HCT116 (cell line): ENCODE data around the gene CISD1. TPM values are rescaled to one million over a fixed set of nuclear protein-coding genes. Genes with fewer than 3 reads are reported as not detected.

ENCODE experiments used
- ATAC-seq: fragments of 200-7000 bp; cut with Tn5 transposase; 2 replicates; pipeline ENCODE4 v1.9.1; 2020; ENCODE audit warnings: mild to moderate bottlenecking, moderate library complexity
- BruUV-seq: library from RNA; stranded (reverse); fragments of 400-500 nt; replicated peaks from 2 replicates; lab custom pipeline; 2021; lab: Mats Ljungman, UMichigan
- CTCF ChIA-PET: fragments of 300-600 bp; sonication (Branson Sonifier 250); formaldehyde crosslinking; loops from one replicate; lab custom pipeline; 2021; ENCODE audit warnings: antibody characterized with exemption; lab: Charles Lee
- POLR2A ChIA-PET: fragments of 300-600, 350-600 bp; sonication (Branson Sonifier 250); formaldehyde crosslinking; loops from one replicate; lab custom pipeline; 2021; ENCODE audit warnings: antibody characterized with exemption; lab: Charles Lee
- RAD21 ChIA-PET, 2 experiments: fragments of 300-600 bp; sonication (Branson Sonifier 250); formaldehyde crosslinking; loops; one replicate each; lab custom pipeline; 2023; ENCODE audit warnings: low total read pairs in 2 of 2; ENCODE audit not compliant: uncharacterized antibody in 2 of 2, unreplicated experiment in 2 of 2, low non-redundant PET in 1 of 2; lab: Charles Lee
- DNase-seq: peaks from one replicate; pipeline ENCODE4 v3.0.0-alpha.2; 2010; ENCODE audit warnings: low read depth, low spot score
- H2AFZ ChIP-seq: fragments of 200-600 bp; shearing (Covaris generic), sonication (generic); 2 replicates; pipeline ENCODE4 v1.6.1; 2017; ENCODE audit warnings: low read depth, mixed run types, mixed read lengths, antibody characterized with exemption, low read length; ENCODE audit not compliant: poor library complexity, severe bottlenecking
- H3K27ac ChIP-seq: 2 replicates; pipeline ENCODE4 v1.5.1; 2012; ENCODE audit warnings: low read depth, low read length
- H3K27me3 ChIP-seq: fragments of 200-600 bp; sonication (generic); 2 replicates; pipeline ENCODE4 v1.6.1; 2016; ENCODE audit warnings: mixed run types, low read length, mixed read lengths; ENCODE audit not compliant: insufficient read depth
- H3K36me3 ChIP-seq, 2 experiments: fragments of 200-500 bp in 1 of 2; fragments of 200-600 bp in 1 of 2; sonication (Bioruptor generic) in 1 of 2; sonication (generic) in 1 of 2; 2 replicates each; pipeline versions ENCODE4 v1.5.1 to v1.6.1; 2014 to 2016; ENCODE audit warnings: low read length in 2 of 2, inconsistent platforms in 1 of 2, mixed read lengths in 1 of 2, mixed run types in 1 of 2; ENCODE audit not compliant: insufficient read depth in 2 of 2, control insufficient read depth in 1 of 2
- H3K4me1 ChIP-seq, 2 experiments: fragments of 200-600 bp in 1 of 2; sonication (generic) in 1 of 2; 2 replicates each; pipeline versions ENCODE4 v1.5.1 to v1.6.1; 2012 to 2017; ENCODE audit warnings: low read length in 2 of 2, inconsistent platforms in 1 of 2, mild to moderate bottlenecking in 1 of 2, mixed read lengths in 1 of 2, mixed run types in 1 of 2, moderate library complexity in 1 of 2; ENCODE audit not compliant: insufficient read depth in 2 of 2, control insufficient read depth in 1 of 2
- H3K4me2 ChIP-seq: fragments of 200-600 bp; sonication (generic); 2 replicates; pipeline ENCODE4 v1.6.1; 2017; ENCODE audit warnings: mixed run types, low read length, mixed read lengths
- H3K4me3 ChIP-seq, 2 experiments: fragments of 200-600 bp in 1 of 2; sonication (generic) in 1 of 2; replicated peaks in 1 of 2; 2 replicates each; pipeline ENCODE4 v1.5.1; 2011 to 2016; ENCODE audit warnings: low read length in 2 of 2, control low read depth in 1 of 2, low read depth in 1 of 2, mild to moderate bottlenecking in 1 of 2, mixed read lengths in 1 of 2, mixed run types in 1 of 2
- H3K79me2 ChIP-seq: fragments of 200-600 bp; sonication (generic); 2 replicates; pipeline ENCODE4 v1.6.1; 2017; ENCODE audit warnings: mild to moderate bottlenecking, mixed run types, low read length, moderate library complexity, mixed read lengths; ENCODE audit not compliant: insufficient read depth
- H3K9ac ChIP-seq: fragments of 200-600 bp; sonication (generic); 2 replicates; pipeline ENCODE4 v1.6.1; 2016; ENCODE audit warnings: low read length, mixed read lengths
- H3K9me2 ChIP-seq: fragments of 200-600 bp; sonication (generic), shearing (Covaris generic); 2 replicates; pipeline ENCODE4 v1.6.1; 2017; ENCODE audit warnings: mixed run types, mild to moderate bottlenecking, moderate library complexity; ENCODE audit not compliant: insufficient read depth
- H3K9me3 ChIP-seq, 2 experiments: fragments of 200-500 bp in 1 of 2; fragments of 200-600 bp in 1 of 2; sonication (Bioruptor generic) in 1 of 2; sonication (generic) in 1 of 2; 2 replicates each; pipeline ENCODE4 v1.6.1; 2014 to 2017; ENCODE audit warnings: low read length in 2 of 2, mixed read lengths in 2 of 2, inconsistent platforms in 1 of 2, low read depth in 1 of 2, mild to moderate bottlenecking in 1 of 2, mixed run types in 1 of 2, moderate library complexity in 1 of 2; ENCODE audit not compliant: control insufficient read depth in 1 of 2, insufficient read depth in 1 of 2
- H4K20me1 ChIP-seq: fragments of 200-600 bp; sonication (generic), shearing (Covaris generic); 2 replicates; pipeline ENCODE4 v1.6.1; 2017; ENCODE audit warnings: mixed run types, mild to moderate bottlenecking, moderate library complexity; ENCODE audit not compliant: insufficient read depth
- ATF3 ChIP-seq: IDR thresholded peaks from 2 replicates; pipeline ENCODE4 v1.6.1; 2012
- CEBPB ChIP-seq: IDR thresholded peaks from 2 replicates; pipeline ENCODE4 v1.6.1; 2012; ENCODE audit warnings: low read depth
- EZH2 ChIP-seq: fragments of 200-600 bp; sonication (generic); IDR thresholded peaks from 2 replicates; pipeline ENCODE4 v1.6.1; 2017; ENCODE audit warnings: antibody characterized with exemption, mixed run types
- EZH2phosphoT487 ChIP-seq: fragments of 200-600 bp; IDR thresholded peaks from 2 replicates; pipeline ENCODE4 v1.6.1; 2018; ENCODE audit warnings: antibody characterized with exemption, borderline replicate concordance
- FOSL1 ChIP-seq: IDR thresholded peaks from 2 replicates; pipeline ENCODE4 v1.6.1; 2012; ENCODE audit warnings: low read depth
- POLR2A ChIP-seq: IDR thresholded peaks from 2 replicates; pipeline ENCODE4 v1.7.0; 2011; ENCODE audit warnings: borderline replicate concordance; ENCODE audit not compliant: insufficient read depth, insufficient read length; ENCODE audit errors: extremely low read depth
- POLR2AphosphoS5 ChIP-seq: IDR thresholded peaks from 2 replicates; pipeline ENCODE4 v1.6.1; 2011; ENCODE audit warnings: mild to moderate bottlenecking, low read depth, low read length, moderate library complexity
- RAD21 ChIP-seq: IDR thresholded peaks from 2 replicates; pipeline ENCODE4 v1.6.1; 2012; ENCODE audit warnings: low read depth, mild to moderate bottlenecking
- SIN3A ChIP-seq: IDR thresholded peaks from 2 replicates; pipeline ENCODE4 v1.6.1; 2012; ENCODE audit warnings: low read depth
- SRF ChIP-seq: IDR thresholded peaks from 2 replicates; pipeline ENCODE4 v1.6.1; 2012; ENCODE audit warnings: low read depth
- YY1 ChIP-seq: IDR thresholded peaks from 2 replicates; pipeline ENCODE4 v1.6.1; 2011; ENCODE audit warnings: low read length, low read depth, moderate library complexity, mild to moderate bottlenecking; ENCODE audit not compliant: insufficient replicate concordance; ENCODE audit errors: extremely low read depth
- intact Hi-C: fragments of 100-400 bp; cut with micrococcal nuclease; formaldehyde crosslinking; loops from 2 replicates; pipeline ENCODE4 v1.10.0; 2022
- total RNA-seq: library from RNA; stranded (reverse); gene quantifications from one replicate; pipeline ENCODE4 v1.2.1, GENCODE V29; 2021; ENCODE audit not compliant: unreplicated experiment

CISD1 gene
- total RNA-seq, 1 experiment from 2014 or later = 47.3 TPM

GRCh38 chr10:58307676-58308075 lies 38.7 kb downstream of the CISD1 start:
- Histone ChIP-seq H3K27ac (no peak overlapping the region), H3K9me2 (no peaks in the 10 kb centered on the region), H3K4me1 (no peaks in the 10 kb centered on the region), H3K36me3 (no peaks in the 10 kb centered on the region), H3K4me2 (no peak overlapping the region), H3K9me3 (no peaks in the 10 kb centered on the region), H3K79me2 (no peaks in the 10 kb centered on the region), H2AFZ (no peak overlapping the region), H3K9ac (no peak overlapping the region), H3K4me3 (no peak overlapping the region), H3K27me3 (no peaks in the 10 kb centered on the region), H4K20me1 (no peaks in the 10 kb centered on the region)
- BruUV-seq = no TSS peak
- ATAC-seq (no peak), DNase-seq (no peak)
- ChIA-PET RAD21 (no interaction called here), CTCF (no interaction called here), POLR2A (no interaction called here)
- intact Hi-C loops = no loop called here
- no peak for TF ChIP-seq YY1
- TF ChIP-seq POLR2A = no peak
- no peak for TF ChIP-seq SRF
- no peak for TF ChIP-seq EZH2
- TF ChIP-seq CEBPB = no peak

GRCh38 chr10:58311026-58311425 lies 42.1 kb downstream of the CISD1 start:
- RAD21 ChIA-PET = no interaction called here
- no peaks in the 10 kb centered on the region for H3K27me3 ChIP-seq
- H3K79me2 ChIP-seq = no peaks in the 10 kb centered on the region
- TF ChIP-seq SIN3A (no peak), EZH2phosphoT487 (no peak), ATF3 (no peak), POLR2AphosphoS5 (no peak), YY1 (no peak), RAD21 (no peak), FOSL1 (no peak)
- TF ChIP-seq, all 23 proteins: peak for 0
- CTCF ChIA-PET = no interaction called here
- intact Hi-C loops = no loop called here
- Histone ChIP-seq H3K9me2 (no peaks in the 10 kb centered on the region), H3K4me2 (no peak overlapping the region), H3K4me1 (no peaks in the 10 kb centered on the region), H3K36me3 (no peaks in the 10 kb centered on the region), H4K20me1 (no peaks in the 10 kb centered on the region), H3K27ac (no peak overlapping the region), H2AFZ (no peak overlapping the region), H3K9me3 (no peaks in the 10 kb centered on the region), H3K9ac (no peak overlapping the region), H3K4me3 (no peak overlapping the region)
- DNase-seq = no peak
- POLR2A ChIA-PET = interaction anchor here (0.6 kb wide), 1 partner anchor 368 kb away, joined by 3 read pairs; no protein-coding TSS in a partner anchor
- ATAC-seq = no peak
- no TSS peak for BruUV-seq
